Measurements from ENCODE around the gene TPM2.
"Not testable (repeated sequence)": the region's sequence is repeated elsewhere in the genome, so short reads cannot be mapped to it uniquely, and the experiment has no call there.

TPM2 gene

GRCh38 chr9:35650341-35651158 lies 39.2 kb downstream of the TPM2 start, which contains the start of gene SIT1:
Gene SIT1 (minus strand): TSS chr9:35650931. CDS start chr9:35650853, 78 bp downstream.
- DNase-seq = peak; percentile 70

- DNase-seq = peak; percentile 81
Measured at GRCh38 chr9:35649431-35650340, 40.0 kb downstream of the TPM2 start.

- DNase-seq = peak; percentile 97
Measured at GRCh38 chr9:35646533-35647265, 43.0 kb downstream of the TPM2 start.

- no peak for DNase-seq
Measured at GRCh38 chr9:35646153-35646532, 43.6 kb downstream of the TPM2 start.

GRCh38 chr9:35645736-35646135 lies 44.0 kb downstream of the TPM2 start:
- DNase-seq = peak; percentile 60

GRCh38 chr9:35643046-35643445 lies 46.7 kb downstream of the TPM2 start:
- no peak for DNase-seq

GRCh38 chr9:35641478-35641877 lies 48.2 kb downstream of the TPM2 start:
- DNase-seq = not testable (repeated sequence)

- DNase-seq = peak; percentile 44
Measured at GRCh38 chr9:35640431-35640830, 49.3 kb downstream of the TPM2 start.

- DNase-seq = no peak
Measured at GRCh38 chr9:35639631-35640030, 50.1 kb downstream of the TPM2 start.

- not testable (repeated sequence) for DNase-seq
Measured at GRCh38 chr9:35639225-35639624, 50.5 kb downstream of the TPM2 start.

- peak; percentile 62 for DNase-seq
Measured at GRCh38 chr9:35638751-35639150, 51.0 kb downstream of the TPM2 start.

GRCh38 chr9:35637427-35637955 lies 52.2 kb downstream of the TPM2 start:
- DNase-seq = not testable (repeated sequence)

- DNase-seq = not testable (repeated sequence)
Measured at GRCh38 chr9:35636877-35637246, 52.9 kb downstream of the TPM2 start.

GRCh38 chr9:35636135-35636876 lies 53.4 kb downstream of the TPM2 start:
- peak; percentile 27 for DNase-seq

GRCh38 chr9:35635730-35636129 lies 54.0 kb downstream of the TPM2 start:
- DNase-seq = no peak

All from activated effector memory CD4-positive, alpha-beta T cell treated with anti-CD3 and anti-CD28 coated beads, Interleukin-2, amount 50 U/mL, for 16 hours (primary cell).